HG03045 (cell line): Measurements from ENCODE around the gene KLHL15.
"Not testable (repeated sequence)": the region's sequence is repeated elsewhere in the genome, so short reads cannot be mapped to it uniquely, and the experiment has no call there.

ENCODE experiments used
- ATAC-seq: cut with Tn5 transposase; IDR thresholded peaks from one replicate; pipeline ENCODE4 v1.9.1; 2021; ENCODE audit warnings: mild to moderate bottlenecking, moderate library complexity; ENCODE audit not compliant: unreplicated experiment

The KLHL15 gene

GRCh38 chrX:24027086-24027485 lies at the start of gene KLHL15:
KLHL15 (minus strand) TSS chrX:24027186; CDS start chrX:24006693, 20,493 bp downstream.
- ATAC-seq = no peak

GRCh38 chrX:24069877-24070276 lies 42.9 kb upstream of the KLHL15 start:
- ATAC-seq = no peak

- no peak for ATAC-seq
Observed at GRCh38 chrX:24063488-24063887, 36.5 kb upstream of the KLHL15 start.

GRCh38 chrX:24055043-24055356 lies 28.0 kb upstream of the KLHL15 start:
- peak; percentile 6 for ATAC-seq

GRCh38 chrX:24054182-24055042 lies 27.4 kb upstream of the KLHL15 start, which contains the start of gene EIF2S3:
EIF2S3 (plus strand) TSS chrX:24054956; CDS start chrX:24054969, 13 bp downstream.
- ATAC-seq = peak; percentile 84

GRCh38 chrX:24050522-24051318 lies 23.7 kb upstream of the KLHL15 start:
- not testable (repeated sequence) for ATAC-seq

- not testable (repeated sequence) for ATAC-seq
Observed at GRCh38 chrX:24049643-24050042, 22.7 kb upstream of the KLHL15 start.

- not testable (repeated sequence) for ATAC-seq
Observed at GRCh38 chrX:24046060-24046459, 19.1 kb upstream of the KLHL15 start.

- no peak for ATAC-seq
Observed at GRCh38 chrX:24037729-24038128, 10.7 kb upstream of the KLHL15 start.

GRCh38 chrX:24034485-24034884 lies 7.5 kb upstream of the KLHL15 start:
- no peak for ATAC-seq

- ATAC-seq = no peak
Observed at GRCh38 chrX:24030597-24030996, 3.6 kb upstream of the KLHL15 start.

GRCh38 chrX:24027985-24028384 lies 999 bp upstream of the KLHL15 start:
- ATAC-seq = no peak

- ATAC-seq = no peak
Observed at GRCh38 chrX:24026432-24026831, 554 bp downstream of the KLHL15 start.

GRCh38 chrX:24025741-24026403 lies 1.1 kb downstream of the KLHL15 start:
- peak; percentile 28 for ATAC-seq

- ATAC-seq = peak; percentile 89
Observed at GRCh38 chrX:24024819-24025740, 1.9 kb downstream of the KLHL15 start.

- no peak for ATAC-seq
Observed at GRCh38 chrX:24023972-24024669, 2.9 kb downstream of the KLHL15 start.

- no peak for ATAC-seq
Observed at GRCh38 chrX:24023544-24023943, 3.4 kb downstream of the KLHL15 start.

- ATAC-seq = no peak
Observed at GRCh38 chrX:24020306-24020876, 6.6 kb downstream of the KLHL15 start.

GRCh38 chrX:24019448-24019847 lies 7.5 kb downstream of the KLHL15 start:
- ATAC-seq = no peak
